OCI-LY3 (cell line): ENCODE results near the gene PAPOLB.

ENCODE experiments used
- CTCF ChIP-seq: fragments of 200-600, 300-600 bp; sonication (generic); IDR thresholded peaks from 2 replicates; pipeline ENCODE4 v1.5.1; 2014; ENCODE audit warnings: antibody characterized with exemption, low read length, low read depth
- EZH2phosphoT487 ChIP-seq: fragments of 200-600 bp; shearing (Covaris generic); IDR thresholded peaks from 2 replicates; pipeline ENCODE4 v1.6.1; 2018; ENCODE audit warnings: antibody characterized with exemption, mixed run types, low read depth

- no peak for TF ChIP-seq CTCF
- TF ChIP-seq EZH2phosphoT487 = no peak
Measured at GRCh38 chr7:4880218-4880617, 18.4 kb upstream of the PAPOLB start.
